Endothelial cell of umbilical vein (primary cell): ENCODE data around the gene FOXP4. TPM values are rescaled to one million over a fixed set of nuclear protein-coding genes. Genes with fewer than 3 reads are reported as not detected.
A peak's percentile ranks its signal among the peaks of the same experiment; 100 is the strongest.

ENCODE experiments used
- BruUV-seq: library from RNA; stranded (reverse); fragments of 400-500 nt; replicated peaks from 2 replicates; lab custom pipeline; 2021; lab: Mats Ljungman, UMichigan
- CTCF ChIA-PET: fragments of 300-600, 350-600 bp; sonication (Branson Sonifier 250); formaldehyde crosslinking; loops from one replicate; lab custom pipeline; 2021; ENCODE audit warnings: antibody characterized with exemption, inconsistent platforms; lab: Charles Lee
- POLR2A ChIA-PET: fragments of 300-600, 350-600 bp; sonication (Branson Sonifier 250); formaldehyde crosslinking; loops from one replicate; lab custom pipeline; 2021; ENCODE audit warnings: antibody characterized with exemption, inconsistent platforms; lab: Charles Lee
- DNase-seq: peaks from one replicate; pipeline ENCODE4 v3.0.0-alpha.2; 2011; ENCODE audit warnings: low read depth, low spot score
- FAIRE-seq: peaks from 2 replicates; lab custom pipeline; 2011; peaks lifted over from hg19 to GRCh38; lab: Jason Lieb, UNC
- H2AFZ ChIP-seq: 2 replicates; pipeline ENCODE4 v1.6.0; 2012; ENCODE audit warnings: low read depth, low read length, control low read depth, inconsistent platforms
- H3K27ac ChIP-seq: 2 replicates; pipeline ENCODE4 v1.5.1; 2011; ENCODE audit warnings: low read depth, mild to moderate bottlenecking, control low read depth, low read length, moderate library complexity; ENCODE audit not compliant: insufficient read depth
- H3K27me3 ChIP-seq, 2 experiments: 2 replicates each; pipeline versions ENCODE4 v1.6.0 to v1.6.1; 2011; ENCODE audit warnings: low read length in 2 of 2, mixed read lengths in 1 of 2; ENCODE audit not compliant: control insufficient read depth in 2 of 2, insufficient read depth in 2 of 2
- H3K36me3 ChIP-seq, 2 experiments: 2 replicates in 1 of 2; 3 replicates in 1 of 2; pipeline ENCODE4 v1.5.1; 2011; ENCODE audit warnings: low read length in 2 of 2, mild to moderate bottlenecking in 1 of 2, moderate library complexity in 1 of 2; ENCODE audit not compliant: control insufficient read depth in 2 of 2, insufficient read depth in 2 of 2; ENCODE audit errors: extremely low read depth in 1 of 2
- H3K4me1 ChIP-seq: 3 replicates; pipeline ENCODE4 v1.5.1; 2011; ENCODE audit warnings: mild to moderate bottlenecking, low read length; ENCODE audit not compliant: control insufficient read depth, insufficient read depth; ENCODE audit errors: extremely low read depth
- H3K4me2 ChIP-seq: 2 replicates; pipeline ENCODE4 v1.6.1; 2011; ENCODE audit warnings: low read length, control low read depth, mixed read lengths; ENCODE audit not compliant: insufficient read depth
- H3K4me3 ChIP-seq, 3 experiments: fragments of 200-600 bp in 1 of 3; sonication (generic), shearing (Covaris generic) in 1 of 3; replicated peaks in 1 of 3; 2 replicates each; pipeline ENCODE4 v1.5.1; 2011 to 2016; ENCODE audit warnings: control low read depth in 3 of 3, low read length in 3 of 3, mild to moderate bottlenecking in 2 of 3, inconsistent platforms in 1 of 3, low read depth in 1 of 3, moderate library complexity in 1 of 3; ENCODE audit not compliant: insufficient read depth in 1 of 3
- H3K79me2 ChIP-seq: 2 replicates; pipeline ENCODE4 v1.6.0; 2012; ENCODE audit warnings: low read length, inconsistent platforms; ENCODE audit not compliant: control insufficient read depth, insufficient read depth
- H3K9ac ChIP-seq: replicated peaks from 2 replicates; pipeline ENCODE3; 2011; ENCODE audit warnings: low read length, control low read depth; ENCODE audit not compliant: insufficient read depth; ENCODE audit errors: extremely low read depth
- H3K9me1 ChIP-seq: replicated peaks from 3 replicates; pipeline ENCODE4 v1.6.0; 2011; ENCODE audit warnings: mild to moderate bottlenecking, low read length; ENCODE audit not compliant: control insufficient read depth, insufficient read depth; ENCODE audit errors: extremely low read depth
- H3K9me3 ChIP-seq: replicated peaks from 2 replicates; pipeline ENCODE4 v1.5.1; 2012; ENCODE audit warnings: low read length, inconsistent platforms; ENCODE audit not compliant: control insufficient read depth, insufficient read depth
- H4K20me1 ChIP-seq: replicated peaks from 2 replicates; pipeline ENCODE3; 2011; ENCODE audit warnings: mild to moderate bottlenecking, low read length; ENCODE audit not compliant: control insufficient read depth, insufficient read depth; ENCODE audit errors: extremely low read depth
- EZH2 ChIP-seq: IDR thresholded peaks from 2 replicates; pipeline ENCODE4 v1.6.1; 2012; ENCODE audit warnings: borderline replicate concordance, low read depth, mild to moderate bottlenecking, moderate library complexity, low read length, inconsistent platforms; ENCODE audit not compliant: severe bottlenecking
- FOS ChIP-seq: IDR thresholded peaks from 2 replicates; pipeline ENCODE4 v1.6.1; 2011; ENCODE audit warnings: mild to moderate bottlenecking, low read length, moderate library complexity, borderline replicate concordance; ENCODE audit not compliant: insufficient read depth
- GATA2 ChIP-seq: IDR thresholded peaks from 2 replicates; pipeline ENCODE4 v1.7.0; 2011; ENCODE audit warnings: low read depth, mild to moderate bottlenecking, moderate library complexity, mixed read lengths, low read length; ENCODE audit not compliant: insufficient read length, insufficient read depth
- JUN ChIP-seq: IDR thresholded peaks from 2 replicates; pipeline ENCODE4 v1.6.1; 2011; ENCODE audit warnings: borderline replicate concordance, low read depth; ENCODE audit not compliant: insufficient read length, insufficient read depth
- MYC ChIP-seq: IDR thresholded peaks from one replicate; pipeline ENCODE4 v1.6.1; 2011; ENCODE audit warnings: mild to moderate bottlenecking, low read depth, low read length
- POLR2A ChIP-seq: IDR thresholded peaks from 2 replicates; pipeline ENCODE4 v1.6.1; 2012; ENCODE audit warnings: low read depth, mild to moderate bottlenecking, control low read depth, low read length
- POLR2AphosphoS5 ChIP-seq: IDR thresholded peaks from 2 replicates; pipeline ENCODE4 v1.6.1; 2012; ENCODE audit warnings: low read depth, mild to moderate bottlenecking, control low read depth, low read length, moderate library complexity; ENCODE audit not compliant: insufficient read depth
- dilution Hi-C: fragments of 300-500 bp; cut with MboI; formaldehyde crosslinking; loops from one replicate; pipeline ENCODE4 v1.15.0; 2019; ENCODE audit warnings: low sequenced_read_pairs; ENCODE audit not compliant: extremely low pct_ligation_motif_present
- intact Hi-C: fragments of 100-400 bp; cut with micrococcal nuclease; formaldehyde crosslinking; loops from one replicate; pipeline ENCODE4 v1.10.0; 2022
- polyA plus RNA-seq, 4 experiments: library from polyadenylated mRNA; depleted of rRNA in 3 of 4; stranded (reverse) in 3 of 4; unstranded in 1 of 4; fragments of >200 nt; gene quantifications; 2 replicates each; pipeline versions ENCODE4 v1.2.1 to v1.2.3, GENCODE V29; 2011 to 2012; ENCODE audit warnings: missing spikeins in 1 of 4
- total RNA-seq: library from RNA; stranded (reverse); gene quantifications from 2 replicates; pipeline ENCODE4 v1.2.3, GENCODE V29; 2021
- TF ChIP-seq, protein P1 (sequence below): IDR thresholded peaks from 2 replicates; pipeline ENCODE4 v1.6.1; 2011; ENCODE audit not compliant: insufficient read depth, insufficient read length

FOXP4 gene
- total and polyA plus RNA-seq, 2 donors (not counting 3 experiments of a cell fraction or from before 2014, with no cell fraction given), result 5.6 to 23.9 TPM

DNA sequence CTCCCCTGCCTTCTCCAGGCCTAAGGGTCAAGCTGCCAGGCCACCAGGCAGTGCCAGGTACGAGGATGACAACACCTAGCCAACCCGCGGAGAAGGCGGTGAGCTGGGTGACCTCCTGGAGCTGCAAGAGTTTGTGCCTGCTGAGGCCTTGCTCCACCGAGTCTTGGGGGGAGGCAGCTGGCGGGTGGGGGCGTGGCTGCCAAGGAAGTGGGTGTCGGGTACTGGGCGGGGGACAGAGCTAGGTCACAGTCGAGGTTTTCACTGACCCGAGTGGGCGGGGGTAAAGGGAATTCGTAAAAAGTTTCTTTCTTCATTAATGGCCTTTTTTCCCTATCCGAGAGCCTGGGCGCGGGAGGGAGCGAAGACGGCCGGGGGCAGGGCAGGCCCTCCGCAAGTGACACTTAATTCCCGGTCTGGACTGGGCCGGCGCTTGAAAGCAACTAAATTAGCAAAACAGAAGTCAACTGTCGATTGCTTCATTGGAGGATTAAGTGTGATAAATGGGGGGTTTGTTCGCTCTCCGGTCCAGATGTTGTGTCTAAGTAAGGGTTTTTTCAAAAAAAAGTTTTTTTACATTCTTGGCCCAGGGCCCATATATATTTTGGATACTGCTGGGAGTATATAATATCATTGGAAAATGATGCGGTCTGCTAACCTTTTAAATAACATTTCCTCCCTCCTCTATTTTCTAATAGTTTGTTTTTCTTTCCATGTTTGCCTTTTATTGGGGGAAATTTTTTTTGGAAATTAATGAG lies 43.1 kb upstream of the FOXP4 start:
- dilution Hi-C loops, result no loop called here
- Histone ChIP-seq H3K4me1 (peaks cover 12% of the 10 kb centered on the region), H3K9me3 (no peaks in the 10 kb centered on the region), H3K4me2 (no peak overlapping the region), H3K36me3 (no peaks in the 10 kb centered on the region), H3K9ac (no peak overlapping the region), H3K79me2 (no peaks in the 10 kb centered on the region), H3K4me3 (peak overlapping the region in 1 of 3 experiments; percentile 18), H3K9me1 (no peaks in the 10 kb centered on the region), H4K20me1 (no peaks in the 10 kb centered on the region), H2AFZ (no peak overlapping the region), H3K27ac (no peak overlapping the region), H3K27me3 (peaks cover 16 to 30% of the 10 kb centered on the region in 2 experiments)
- TF ChIP-seq EZH2 (no peak), POLR2AphosphoS5 (no peak), JUN (no peak), MYC (no peak), FOS (no peak), POLR2A (no peak), GATA2 (no peak)
- TF ChIP-seq, protein P1, sequence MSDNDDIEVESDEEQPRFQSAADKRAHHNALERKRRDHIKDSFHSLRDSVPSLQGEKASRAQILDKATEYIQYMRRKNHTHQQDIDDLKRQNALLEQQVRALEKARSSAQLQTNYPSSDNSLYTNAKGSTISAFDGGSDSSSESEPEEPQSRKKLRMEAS, result no peak
- DNase-seq (peak; percentile 17), FAIRE-seq (no peak)
- intact Hi-C loops, result no loop called here
- POLR2A ChIA-PET, result no interaction called here
- BruUV-seq, result no TSS peak
- CTCF ChIA-PET, result no interaction called here
